HG02973 (cell line): ENCODE measurements around the gene CLBA1.
"Not testable (repeated sequence)": the region's sequence is repeated elsewhere in the genome, so short reads cannot be mapped to it uniquely, and the experiment has no call there.

ENCODE experiments used
- ATAC-seq: cut with Tn5 transposase; IDR thresholded peaks from one replicate; pipeline ENCODE4 v1.9.1; 2021; ENCODE audit warnings: moderate library complexity; ENCODE audit not compliant: unreplicated experiment

CLBA1 gene

GRCh38 chr14:105021656-105022275 is 36.2 kb downstream of the CLBA1 start:
- no peak for ATAC-seq

- no peak for ATAC-seq
Measured at GRCh38 chr14:105022276-105022670, 36.7 kb downstream of the CLBA1 start.

GRCh38 chr14:105023144-105023543 is 37.6 kb downstream of the CLBA1 start:
- no peak for ATAC-seq

- no peak for ATAC-seq
Measured at GRCh38 chr14:105023791-105024480, 38.3 kb downstream of the CLBA1 start.

- no peak for ATAC-seq
Measured at GRCh38 chr14:105025429-105025828, 39.8 kb downstream of the CLBA1 start.

- ATAC-seq: no peak
Measured at GRCh38 chr14:105026033-105026785, 40.6 kb downstream of the CLBA1 start.

GRCh38 chr14:105026802-105027563 is 41.4 kb downstream of the CLBA1 start:
- ATAC-seq: no peak

GRCh38 chr14:105027718-105028117 is 42.1 kb downstream of the CLBA1 start:
- not testable (repeated sequence) for ATAC-seq

GRCh38 chr14:105028251-105028927 is 42.8 kb downstream of the CLBA1 start:
- ATAC-seq: no peak

- no peak for ATAC-seq
Measured at GRCh38 chr14:105029402-105029801, 43.8 kb downstream of the CLBA1 start.

- ATAC-seq: no peak
Measured at GRCh38 chr14:105030194-105030593, 44.6 kb downstream of the CLBA1 start.

- ATAC-seq: no peak
Measured at GRCh38 chr14:105030836-105031396, 45.3 kb downstream of the CLBA1 start.

- ATAC-seq: not testable (repeated sequence)
Measured at GRCh38 chr14:105032451-105032901, 46.9 kb downstream of the CLBA1 start.

GRCh38 chr14:105033412-105033900 is 47.9 kb downstream of the CLBA1 start:
- ATAC-seq: not testable (repeated sequence)

- no peak for ATAC-seq
Measured at GRCh38 chr14:105034315-105035039, 48.9 kb downstream of the CLBA1 start.

GRCh38 chr14:105035616-105036015 is 50.0 kb downstream of the CLBA1 start:
- ATAC-seq: not testable (repeated sequence)

GRCh38 chr14:105039458-105040205 is 54.0 kb downstream of the CLBA1 start:
- no peak for ATAC-seq
